Liver (tissue), 9 donors: ENCODE data around the gene STK4. TPM values are rescaled to one million over a fixed set of nuclear protein-coding genes. Genes with fewer than 3 reads are reported as not detected.

Experiments
- DNase-seq: peaks from one replicate; pipeline ENCODE4 v3.0.0-alpha.2; 2017; ENCODE audit warnings: low spot score
- H3K27ac ChIP-seq, 2 donors: one replicate each; pipeline ENCODE4 v1.7.0; 2013; ENCODE audit warnings: inconsistent platforms in 2 of 2, low read length in 2 of 2, control low read depth in 1 of 2, low read depth in 1 of 2, mild to moderate bottlenecking in 1 of 2
- H3K27me3 ChIP-seq, 4 donors: one replicate each; pipeline versions ENCODE4 v1.6.1 to v1.7.0; 2013; ENCODE audit warnings: low read length in 3 of 4, inconsistent platforms in 1 of 4, mild to moderate bottlenecking in 1 of 4, moderate library complexity in 1 of 4; ENCODE audit not compliant: control insufficient read depth in 4 of 4, insufficient read depth in 4 of 4
- H3K36me3 ChIP-seq, 4 donors: one replicate each; pipeline versions ENCODE4 v1.6.1 to v1.7.0; 2013; ENCODE audit warnings: low read length in 3 of 4, mild to moderate bottlenecking in 3 of 4, low read depth in 1 of 4, moderate library complexity in 1 of 4; ENCODE audit not compliant: control insufficient read depth in 4 of 4, insufficient read depth in 3 of 4
- H3K4me1 ChIP-seq, 4 donors: one replicate each; pipeline versions ENCODE4 v1.6.1 to v1.7.0; 2013; ENCODE audit warnings: low read length in 3 of 4, mild to moderate bottlenecking in 3 of 4, moderate library complexity in 1 of 4; ENCODE audit not compliant: control insufficient read depth in 4 of 4, insufficient read depth in 4 of 4
- H3K4me3 ChIP-seq, 3 donors: one replicate each; pipeline versions ENCODE4 v1.6.1 to v1.7.0; 2013; ENCODE audit warnings: low read length in 3 of 3, control low read depth in 1 of 3, low read depth in 1 of 3, mild to moderate bottlenecking in 1 of 3
- H3K9ac ChIP-seq, 2 donors: one replicate each; pipeline ENCODE4 v1.7.0; 2013; ENCODE audit warnings: low read length in 2 of 2, mild to moderate bottlenecking in 2 of 2, moderate library complexity in 2 of 2, control low read depth in 1 of 2, low read depth in 1 of 2
- H3K9me3 ChIP-seq, 4 donors: one replicate each; pipeline versions ENCODE4 v1.6.1 to v1.7.0; 2013; ENCODE audit warnings: low read length in 3 of 4; ENCODE audit not compliant: control insufficient read depth in 4 of 4
- EGR1 ChIP-seq, 2 donors: IDR thresholded peaks; 2 replicates each; pipeline ENCODE4 v1.6.1; 2016 to 2018; ENCODE audit warnings: antibody characterized with exemption in 2 of 2, low read depth in 2 of 2
- FOXA1 ChIP-seq: IDR thresholded peaks from 2 replicates; pipeline ENCODE4 v1.6.1; 2016; ENCODE audit warnings: antibody characterized with exemption
- FOXA2 ChIP-seq: IDR thresholded peaks from 2 replicates; pipeline ENCODE4 v1.6.1; 2016; ENCODE audit warnings: antibody characterized with exemption
- GABPA ChIP-seq, 2 donors: IDR thresholded peaks in 1 of 2; conservative IDR thresholded peaks in 1 of 2; 2 replicates each; pipeline ENCODE4 v1.6.1; 2016; ENCODE audit warnings: antibody characterized with exemption in 2 of 2, mild to moderate bottlenecking in 1 of 2, moderate library complexity in 1 of 2
- HNF4A ChIP-seq, 2 donors: conservative IDR thresholded peaks; 2 replicates each; pipeline ENCODE4 v1.6.1; 2016; ENCODE audit warnings: antibody characterized with exemption in 2 of 2, mild to moderate bottlenecking in 2 of 2
- HNF4G ChIP-seq: IDR thresholded peaks from 2 replicates; pipeline ENCODE4 v1.6.1; 2016; ENCODE audit warnings: antibody characterized with exemption
- JUND ChIP-seq, 2 donors: IDR thresholded peaks; 2 replicates each; pipeline ENCODE4 v1.6.1; 2016; ENCODE audit warnings: antibody characterized with exemption in 2 of 2
- NR2F2 ChIP-seq: IDR thresholded peaks from 2 replicates; pipeline ENCODE4 v1.6.1; 2016; ENCODE audit warnings: antibody characterized with exemption
- RAD21 ChIP-seq, 2 donors: IDR thresholded peaks; 2 replicates each; pipeline ENCODE4 v1.6.1; 2016; ENCODE audit warnings: antibody characterized with exemption in 2 of 2, mild to moderate bottlenecking in 2 of 2
- RXRA ChIP-seq, 2 donors: IDR thresholded peaks; 2 replicates each; pipeline ENCODE4 v1.6.1; 2017 to 2018; ENCODE audit warnings: antibody characterized with exemption in 2 of 2, mild to moderate bottlenecking in 1 of 2
- SP1 ChIP-seq: IDR thresholded peaks from 2 replicates; pipeline ENCODE4 v1.6.1; 2018; ENCODE audit warnings: antibody characterized with exemption, mild to moderate bottlenecking
- TAF1 ChIP-seq: conservative IDR thresholded peaks from 2 replicates; pipeline ENCODE4 v1.6.1; 2016; ENCODE audit warnings: antibody characterized with exemption, mild to moderate bottlenecking
- YY1 ChIP-seq: IDR thresholded peaks from 2 replicates; pipeline ENCODE4 v1.6.1; 2016; ENCODE audit warnings: antibody characterized with exemption, mild to moderate bottlenecking
- WGBS: extraction: QIAGEN DNeasy Blood & Tissue Kit; methylation state at CpG from one replicate; pipeline ENCODE4 v1.1.7; 2013; 5-methylcytosine and 5-hydroxymethylcytosine counted together
- polyA plus RNA-seq, 2 donors: library from polyadenylated mRNA; stranded (reverse) in 1 of 2; unstranded in 1 of 2; fragments of 200-250 nt in 1 of 2; fragments of >200 nt in 1 of 2; fragmentation: Nextera tagmentation in 1 of 2; extraction: Ambion mirVana in 1 of 2; gene quantifications; one replicate each; pipeline versions ENCODE4 v1.2.1 to v1.2.3, GENCODE V29; 2013 to 2015
- total RNA-seq, 2 donors: library from RNA; depleted of rRNA; stranded (reverse); fragments of >200 nt; gene quantifications; one replicate each; pipeline ENCODE4 v1.2.3, GENCODE V29; 2014
- TF ChIP-seq, protein P1 (sequence below): IDR thresholded peaks from 2 replicates; pipeline ENCODE4 v1.6.1; 2016; ENCODE audit warnings: antibody characterized with exemption, mild to moderate bottlenecking
- TF ChIP-seq, protein P2 (sequence below): IDR thresholded peaks from 2 replicates; pipeline ENCODE4 v1.6.1; 2016; ENCODE audit warnings: antibody characterized with exemption
- TF ChIP-seq, protein P3 (sequence below): fragments of 150-350 bp; IDR thresholded peaks from 2 replicates; pipeline ENCODE4 v1.5.1; 2017; ENCODE audit warnings: improper control_type of control experiment, low read depth, low read length; ENCODE audit not compliant: missing input control
- TF ChIP-seq, protein P4 (sequence below): IDR thresholded peaks from 2 replicates; pipeline ENCODE4 v1.6.1; 2016; ENCODE audit warnings: antibody characterized with exemption
- TF ChIP-seq, protein P5 (sequence below): IDR thresholded peaks from 2 replicates; pipeline ENCODE4 v1.6.1; 2016; ENCODE audit warnings: antibody characterized with exemption
- donor health status: healthy.
- donor health status: healthy.
- donor health status: healthy.
- donor health status: healthy.
- donor health status: healthy.

STK4 gene
- total and polyA plus RNA-seq, 4 donors = 3.7 to 20.8 (median 13.9) TPM

DNA sequence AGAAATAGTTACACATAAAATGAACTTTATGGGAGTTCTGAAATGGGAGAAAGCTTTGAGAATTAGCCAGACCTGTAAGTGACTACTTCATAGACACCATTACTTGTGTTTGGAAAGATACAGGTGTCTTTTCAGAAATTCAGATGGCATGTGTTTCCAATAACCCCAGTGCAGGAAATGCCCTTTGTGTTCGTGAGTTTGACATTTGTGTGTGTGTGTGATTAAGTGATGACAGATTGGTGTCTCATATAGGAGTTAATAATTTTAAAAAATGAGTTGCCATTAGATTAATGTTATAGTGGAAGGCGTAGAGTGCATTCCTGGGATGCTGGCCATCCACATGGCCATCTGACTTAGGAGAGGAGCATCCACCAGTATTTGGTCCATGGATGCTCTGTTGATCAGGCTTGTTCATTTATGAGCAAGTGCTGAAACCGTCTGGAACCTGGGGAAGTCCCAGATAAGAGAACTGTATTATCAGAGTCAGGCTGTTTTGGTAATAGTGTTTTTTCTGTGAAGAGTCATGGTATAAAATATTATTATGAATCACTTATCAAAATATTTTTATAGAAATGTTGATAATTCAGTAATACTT lies 3.1 kb downstream of the STK4 start (continued):
- TF ChIP-seq, protein P1, sequence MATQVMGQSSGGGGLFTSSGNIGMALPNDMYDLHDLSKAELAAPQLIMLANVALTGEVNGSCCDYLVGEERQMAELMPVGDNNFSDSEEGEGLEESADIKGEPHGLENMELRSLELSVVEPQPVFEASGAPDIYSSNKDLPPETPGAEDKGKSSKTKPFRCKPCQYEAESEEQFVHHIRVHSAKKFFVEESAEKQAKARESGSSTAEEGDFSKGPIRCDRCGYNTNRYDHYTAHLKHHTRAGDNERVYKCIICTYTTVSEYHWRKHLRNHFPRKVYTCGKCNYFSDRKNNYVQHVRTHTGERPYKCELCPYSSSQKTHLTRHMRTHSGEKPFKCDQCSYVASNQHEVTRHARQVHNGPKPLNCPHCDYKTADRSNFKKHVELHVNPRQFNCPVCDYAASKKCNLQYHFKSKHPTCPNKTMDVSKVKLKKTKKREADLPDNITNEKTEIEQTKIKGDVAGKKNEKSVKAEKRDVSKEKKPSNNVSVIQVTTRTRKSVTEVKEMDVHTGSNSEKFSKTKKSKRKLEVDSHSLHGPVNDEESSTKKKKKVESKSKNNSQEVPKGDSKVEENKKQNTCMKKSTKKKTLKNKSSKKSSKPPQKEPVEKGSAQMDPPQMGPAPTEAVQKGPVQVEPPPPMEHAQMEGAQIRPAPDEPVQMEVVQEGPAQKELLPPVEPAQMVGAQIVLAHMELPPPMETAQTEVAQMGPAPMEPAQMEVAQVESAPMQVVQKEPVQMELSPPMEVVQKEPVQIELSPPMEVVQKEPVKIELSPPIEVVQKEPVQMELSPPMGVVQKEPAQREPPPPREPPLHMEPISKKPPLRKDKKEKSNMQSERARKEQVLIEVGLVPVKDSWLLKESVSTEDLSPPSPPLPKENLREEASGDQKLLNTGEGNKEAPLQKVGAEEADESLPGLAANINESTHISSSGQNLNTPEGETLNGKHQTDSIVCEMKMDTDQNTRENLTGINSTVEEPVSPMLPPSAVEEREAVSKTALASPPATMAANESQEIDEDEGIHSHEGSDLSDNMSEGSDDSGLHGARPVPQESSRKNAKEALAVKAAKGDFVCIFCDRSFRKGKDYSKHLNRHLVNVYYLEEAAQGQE = no peak
- TF ChIP-seq FOXA1 = no peak
- no peak for TF ChIP-seq HNF4A (conservative IDR thresholded peaks at IDR 0.05)

DNA sequence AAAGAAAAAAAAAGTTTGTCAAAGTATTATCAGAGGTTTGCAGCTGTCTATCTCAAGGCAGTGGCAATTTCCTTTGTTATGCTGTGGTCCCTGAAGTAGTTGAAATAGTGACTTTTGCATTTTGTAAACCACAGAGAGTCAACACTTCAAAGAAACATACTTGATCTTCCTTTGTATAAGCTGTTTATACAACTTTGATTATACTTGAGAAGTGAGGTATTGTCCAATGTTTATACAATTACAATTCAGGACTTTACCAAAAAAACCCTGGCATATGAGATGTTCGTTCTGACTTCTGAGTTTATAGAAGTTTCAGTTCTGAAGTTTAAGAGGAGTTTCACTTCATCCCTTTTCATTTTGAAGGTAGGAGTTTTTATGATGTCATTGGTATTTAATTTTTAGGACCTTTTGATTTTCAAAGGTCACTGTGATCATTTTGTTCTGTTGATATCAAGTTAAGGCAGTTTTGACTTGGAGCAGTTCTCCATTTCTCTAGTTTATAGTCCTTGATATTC lies 4.0 kb downstream of the STK4 start:
- no peak for DNase-seq
- Histone ChIP-seq H3K27me3 (no peaks in the 10 kb centered on the region), H3K4me1 (peaks cover 0 to 25% (median 19%) of the 10 kb centered on the region in 4 donors), H3K9me3 (no peaks in the 10 kb centered on the region), H3K27ac (no peak overlapping the region), H3K36me3 (peaks cover 2 to 28% (median 8%) of the 10 kb centered on the region in 4 donors), H3K4me3 (no peak overlapping the region), H3K9ac (peak overlapping the region in 1 of 2 donors; percentile 42)
- WGBS = 70% methylated on average over 1 of the region's 1 CpG
- TF ChIP-seq NR2F2 (no peak), HNF4G (no peak), JUND (IDR thresholded peaks at IDR 0.05) (no peak), HNF4A (conservative IDR thresholded peaks at IDR 0.05) (no peak), RAD21 (IDR thresholded peaks at IDR 0.05) (no peak), FOXA2 (no peak), GABPA (IDR thresholded peaks at IDR 0.05 in 1 of 2, conservative IDR thresholded peaks at IDR 0.05 in 1 of 2) (no peak), SP1 (no peak), FOXA1 (no peak), EGR1 (IDR thresholded peaks at IDR 0.05; ENCODE audit: low read depth in 2 of 2) (no peak), TAF1 (no peak), YY1 (no peak), RXRA (IDR thresholded peaks at IDR 0.05) (no peak)
- TF ChIP-seq, protein P2, sequence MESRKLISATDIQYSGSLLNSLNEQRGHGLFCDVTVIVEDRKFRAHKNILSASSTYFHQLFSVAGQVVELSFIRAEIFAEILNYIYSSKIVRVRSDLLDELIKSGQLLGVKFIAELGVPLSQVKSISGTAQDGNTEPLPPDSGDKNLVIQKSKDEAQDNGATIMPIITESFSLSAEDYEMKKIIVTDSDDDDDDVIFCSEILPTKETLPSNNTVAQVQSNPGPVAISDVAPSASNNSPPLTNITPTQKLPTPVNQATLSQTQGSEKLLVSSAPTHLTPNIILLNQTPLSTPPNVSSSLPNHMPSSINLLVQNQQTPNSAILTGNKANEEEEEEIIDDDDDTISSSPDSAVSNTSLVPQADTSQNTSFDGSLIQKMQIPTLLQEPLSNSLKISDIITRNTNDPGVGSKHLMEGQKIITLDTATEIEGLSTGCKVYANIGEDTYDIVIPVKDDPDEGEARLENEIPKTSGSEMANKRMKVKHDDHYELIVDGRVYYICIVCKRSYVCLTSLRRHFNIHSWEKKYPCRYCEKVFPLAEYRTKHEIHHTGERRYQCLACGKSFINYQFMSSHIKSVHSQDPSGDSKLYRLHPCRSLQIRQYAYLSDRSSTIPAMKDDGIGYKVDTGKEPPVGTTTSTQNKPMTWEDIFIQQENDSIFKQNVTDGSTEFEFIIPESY = no peak
- TF ChIP-seq, protein P3, sequence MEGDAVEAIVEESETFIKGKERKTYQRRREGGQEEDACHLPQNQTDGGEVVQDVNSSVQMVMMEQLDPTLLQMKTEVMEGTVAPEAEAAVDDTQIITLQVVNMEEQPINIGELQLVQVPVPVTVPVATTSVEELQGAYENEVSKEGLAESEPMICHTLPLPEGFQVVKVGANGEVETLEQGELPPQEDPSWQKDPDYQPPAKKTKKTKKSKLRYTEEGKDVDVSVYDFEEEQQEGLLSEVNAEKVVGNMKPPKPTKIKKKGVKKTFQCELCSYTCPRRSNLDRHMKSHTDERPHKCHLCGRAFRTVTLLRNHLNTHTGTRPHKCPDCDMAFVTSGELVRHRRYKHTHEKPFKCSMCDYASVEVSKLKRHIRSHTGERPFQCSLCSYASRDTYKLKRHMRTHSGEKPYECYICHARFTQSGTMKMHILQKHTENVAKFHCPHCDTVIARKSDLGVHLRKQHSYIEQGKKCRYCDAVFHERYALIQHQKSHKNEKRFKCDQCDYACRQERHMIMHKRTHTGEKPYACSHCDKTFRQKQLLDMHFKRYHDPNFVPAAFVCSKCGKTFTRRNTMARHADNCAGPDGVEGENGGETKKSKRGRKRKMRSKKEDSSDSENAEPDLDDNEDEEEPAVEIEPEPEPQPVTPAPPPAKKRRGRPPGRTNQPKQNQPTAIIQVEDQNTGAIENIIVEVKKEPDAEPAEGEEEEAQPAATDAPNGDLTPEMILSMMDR = no peak
- TF ChIP-seq, protein P1 = no peak
- TF ChIP-seq, protein P4, sequence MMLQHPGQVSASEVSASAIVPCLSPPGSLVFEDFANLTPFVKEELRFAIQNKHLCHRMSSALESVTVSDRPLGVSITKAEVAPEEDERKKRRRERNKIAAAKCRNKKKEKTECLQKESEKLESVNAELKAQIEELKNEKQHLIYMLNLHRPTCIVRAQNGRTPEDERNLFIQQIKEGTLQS = no peak
- TF ChIP-seq, protein P5, sequence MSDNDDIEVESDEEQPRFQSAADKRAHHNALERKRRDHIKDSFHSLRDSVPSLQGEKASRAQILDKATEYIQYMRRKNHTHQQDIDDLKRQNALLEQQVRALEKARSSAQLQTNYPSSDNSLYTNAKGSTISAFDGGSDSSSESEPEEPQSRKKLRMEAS = no peak
